Parietal lobe (tissue), 2 donors: ENCODE results near the gene PITPNM3. TPM values are rescaled to one million over a fixed set of nuclear protein-coding genes. Genes with fewer than 3 reads are reported as not detected.

Source experiments
- small RNA-seq: library from RNA; depleted of rRNA; stranded (forward); fragments of <200 nt; gene quantifications from one replicate; pipeline ENCODE3, GENCODE V24; 2014; ENCODE audit warnings: low replicate concordance
- total RNA-seq: library from RNA; depleted of rRNA; stranded (reverse); fragments of >200 nt; gene quantifications from one replicate; pipeline ENCODE4 v1.2.3, GENCODE V29; 2014

PITPNM3 gene
- 13.8 TPM for total RNA-seq

GRCh38 chr17:6556121-6557039, at the start of gene PITPNM3:
TSS of gene PITPNM3 (minus strand) at chr17:6556555. CDS start at chr17:6556406, 149 bp downstream.

GRCh38 chr17:6443692-6444570, 112.4 kb downstream of the PITPNM3 start, which contains the start of gene PIMREG:
TSS of gene PIMREG (plus strand) at chr17:6444455. CDS start at chr17:6445111, 656 bp downstream.

GRCh38 chr17:6435051-6435450, 121.3 kb downstream of the PITPNM3 start, which contains the start of gene AIPL1:
TSS of gene AIPL1 (minus strand) at chr17:6435121. CDS start at chr17:6435104, 17 bp downstream.

Small RNA genes lying within 50 kb of the gene (small RNA-seq; reads per million reads assigned to genes)
- gene RF00017 (not detected), gene RNA5SP435 (not detected)

Other genes with a start within 250 kb of the PITPNM3 start
- gene AIPL1, start 121.4 kb downstream of the PITPNM3 start, total RNA-seq = not detected
- 8.5 TPM for gene PIMREG, start 112.1 kb downstream of the PITPNM3 start, total RNA-seq
- gene KIAA0753, start 84.2 kb upstream of the PITPNM3 start, total RNA-seq = 62.6 TPM
- 31.0 TPM for gene TXNDC17, start 84.5 kb upstream of the PITPNM3 start, total RNA-seq
- gene MED31, start 95.0 kb upstream of the PITPNM3 start, total RNA-seq = 12.5 TPM
- gene C17orf100, start 95.2 kb upstream of the PITPNM3 start, total RNA-seq = 5.3 TPM
- gene SLC13A5, start 156.8 kb upstream of the PITPNM3 start, total RNA-seq = 0.63 TPM
- 3.8 TPM for gene XAF1, start 199.5 kb upstream of the PITPNM3 start, total RNA-seq
- not detected for gene FBXO39, start 219.7 kb upstream of the PITPNM3 start, total RNA-seq